Smooth muscle cell (in vitro differentiated cells): ENCODE results near the gene HS3ST3B1. TPM values are rescaled to one million over a fixed set of nuclear protein-coding genes. Genes with fewer than 3 reads are reported as not detected.

ENCODE experiments used
- DNase-seq: peaks from one replicate; lab custom pipeline; 2025; ENCODE audit not compliant: unreplicated experiment; lab: John Stamatoyannopoulos, UW
- H2AFZ ChIP-seq: fragments of 200-600 bp; sonication (generic); 2 replicates; pipeline ENCODE4 v1.6.0; 2016; ENCODE audit warnings: antibody characterized with exemption, low read depth, mild to moderate bottlenecking
- H3F3A ChIP-seq: fragments of 200-600 bp; sonication (generic); 2 replicates; pipeline ENCODE4 v1.6.0; 2017; ENCODE audit warnings: antibody characterized with exemption, low read depth
- H3K27ac ChIP-seq: fragments of 200-600 bp; sonication (generic); 2 replicates; pipeline ENCODE4 v1.5.1; 2016; ENCODE audit warnings: low read depth, mild to moderate bottlenecking
- H3K27me3 ChIP-seq: fragments of 200-600 bp; sonication (generic); 2 replicates; pipeline ENCODE4 v1.6.1; 2016; ENCODE audit warnings: low read depth, mild to moderate bottlenecking
- H3K36me3 ChIP-seq: fragments of 200-600 bp; sonication (generic); 2 replicates; pipeline ENCODE4 v1.5.1; 2016; ENCODE audit warnings: low read depth
- H3K4me1 ChIP-seq: fragments of 200-600 bp; sonication (generic); 2 replicates; pipeline ENCODE4 v1.5.1; 2016; ENCODE audit warnings: low read depth
- H3K4me2 ChIP-seq: fragments of 200-600 bp; sonication (generic); 2 replicates; pipeline ENCODE4 v1.6.0; 2016; ENCODE audit warnings: mild to moderate bottlenecking
- H3K4me3 ChIP-seq: fragments of 200-600 bp; sonication (generic); 2 replicates; pipeline ENCODE4 v1.5.1; 2016; ENCODE audit warnings: mild to moderate bottlenecking
- H3K79me2 ChIP-seq: fragments of 200-600 bp; sonication (generic); 2 replicates; pipeline ENCODE4 v1.6.0; 2016; ENCODE audit warnings: low read depth, mild to moderate bottlenecking
- H3K9ac ChIP-seq: fragments of 200-600 bp; sonication (generic); 2 replicates; pipeline ENCODE4 v1.6.0; 2016; ENCODE audit warnings: low read depth
- H3K9me3 ChIP-seq: fragments of 200-600 bp; sonication (generic); replicated peaks from 2 replicates; pipeline ENCODE4 v1.5.1; 2016; ENCODE audit warnings: low read depth
- H4K20me1 ChIP-seq: fragments of 200-600 bp; sonication (generic); 2 replicates; pipeline ENCODE4 v1.6.0; 2016; ENCODE audit warnings: low read depth
- CTCF ChIP-seq: fragments of 200-600 bp; sonication (generic); IDR thresholded peaks from 2 replicates; pipeline ENCODE4 v1.5.1; 2017; ENCODE audit warnings: borderline replicate concordance, mild to moderate bottlenecking, antibody characterized with exemption; ENCODE audit not compliant: insufficient read depth, poor library complexity, severe bottlenecking
- WGBS: methylation state at CpG from one replicate; pipeline ENCODE4 v1.1.7; 2016; ENCODE audit warnings: low lambda C conversion rate; 5-methylcytosine and 5-hydroxymethylcytosine counted together
- polyA plus RNA-seq: library from polyadenylated mRNA; unstranded; fragments of >200 nt; fragmentation: Nextera tagmentation; extraction: Ambion mirVana; gene quantifications from 2 replicates; pipeline ENCODE4 v1.2.1, GENCODE V29; 2016
- total RNA-seq: library from RNA; depleted of rRNA; stranded (reverse); fragments of >200 nt; gene quantifications from 2 replicates; pipeline ENCODE4 v1.2.3, GENCODE V29; 2014

The HS3ST3B1 gene
- total and polyA plus RNA-seq, 2 experiments from 2014 or later: 11.3 to 17.3 TPM

DNA sequence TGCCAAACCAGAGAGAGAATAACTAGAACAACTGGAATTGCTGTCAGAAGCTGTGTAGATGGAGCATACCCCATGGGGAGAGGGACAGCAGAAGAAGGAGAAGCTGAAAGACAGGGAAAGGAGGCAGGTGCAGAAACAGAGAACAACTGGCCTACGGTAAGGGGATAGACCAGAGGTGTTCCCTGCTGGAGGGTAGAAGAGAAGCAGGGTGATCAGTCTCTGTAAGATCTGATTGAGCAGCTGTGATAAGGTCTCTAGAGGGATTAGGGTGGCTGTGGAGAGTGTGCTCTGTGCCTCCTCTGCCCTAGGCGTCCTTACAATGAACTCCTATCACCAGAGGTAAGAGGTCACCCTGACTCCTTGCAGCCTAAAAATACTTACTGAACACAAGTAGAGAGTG lies 30.4 kb upstream of the HS3ST3B1 start:
- no peak overlapping the region for H3K4me3 ChIP-seq
- H3K4me2 ChIP-seq: no peak overlapping the region
- 87% methylated on average over 2 of the region's 2 CpGs for WGBS
- H3F3A ChIP-seq: no peaks in the 10 kb centered on the region
- H3K9ac ChIP-seq: no peak overlapping the region
- H4K20me1 ChIP-seq: no peaks in the 10 kb centered on the region
- H3K36me3 ChIP-seq: no peaks in the 10 kb centered on the region
- H3K9me3 ChIP-seq: no peaks in the 10 kb centered on the region
- H3K79me2 ChIP-seq: no peaks in the 10 kb centered on the region
- no peak for DNase-seq
- H2AFZ ChIP-seq: no peak overlapping the region
- H3K27me3 ChIP-seq: peaks cover 4% of the 10 kb centered on the region
- H3K4me1 ChIP-seq: no peaks in the 10 kb centered on the region
- TF ChIP-seq CTCF: no peak
- no peak overlapping the region for H3K27ac ChIP-seq

DNA sequence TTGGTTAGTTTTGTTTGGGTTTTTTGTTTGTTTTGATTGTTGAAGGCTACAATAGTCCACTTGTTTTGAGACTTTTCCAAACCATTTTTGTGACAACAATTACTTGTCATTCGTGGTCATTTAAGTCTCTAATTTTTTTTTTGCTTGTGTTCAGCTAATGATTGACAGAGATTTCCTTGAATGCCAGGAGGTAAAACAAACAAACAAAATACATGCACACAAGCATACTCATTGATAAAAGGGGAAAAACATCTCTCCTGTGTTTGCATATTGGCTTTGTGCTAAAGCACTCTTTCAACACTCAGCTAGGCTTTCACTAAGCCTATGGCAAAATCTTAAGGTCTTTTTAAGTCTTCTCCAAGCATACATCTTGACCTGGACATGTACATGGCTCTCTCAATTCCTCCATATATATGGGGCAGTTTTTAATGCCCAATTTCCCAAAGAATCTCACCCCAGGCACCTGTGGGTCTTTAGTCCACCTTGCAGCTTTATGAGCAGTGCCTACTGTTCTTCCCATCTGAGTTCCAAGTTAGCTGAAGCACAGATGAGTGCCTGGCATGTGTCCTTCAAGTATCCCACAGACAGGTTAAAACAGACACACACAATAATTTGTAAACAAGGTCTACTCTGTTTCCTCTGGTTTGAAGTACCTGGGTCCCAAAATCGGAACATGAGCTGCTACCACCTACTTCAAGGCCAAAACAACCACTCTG lies 24.2 kb upstream of the HS3ST3B1 start:
- no peak overlapping the region for H3K27ac ChIP-seq
- H3K9me3 ChIP-seq: no peaks in the 10 kb centered on the region
- H3K4me1 ChIP-seq: no peaks in the 10 kb centered on the region
- WGBS: 83% methylated on average over 2 of the region's 2 CpGs
- no peak overlapping the region for H2AFZ ChIP-seq
- no peak overlapping the region for H3K4me3 ChIP-seq
- no peaks in the 10 kb centered on the region for H3K79me2 ChIP-seq
- H3F3A ChIP-seq: no peaks in the 10 kb centered on the region
- H3K36me3 ChIP-seq: no peaks in the 10 kb centered on the region
- DNase-seq: no peak
- H3K4me2 ChIP-seq: no peak overlapping the region
- H3K27me3 ChIP-seq: no peaks in the 10 kb centered on the region
- H3K9ac ChIP-seq: no peak overlapping the region
- H4K20me1 ChIP-seq: no peaks in the 10 kb centered on the region
- no peak for TF ChIP-seq CTCF

- no peaks in the 10 kb centered on the region for H3K4me1 ChIP-seq
- no peaks in the 10 kb centered on the region for H3K9me3 ChIP-seq
- TF ChIP-seq CTCF: no peak
- H3K79me2 ChIP-seq: no peaks in the 10 kb centered on the region
- no peak overlapping the region for H3K4me2 ChIP-seq
- DNase-seq: no peak
- no peaks in the 10 kb centered on the region for H3K36me3 ChIP-seq
- H4K20me1 ChIP-seq: no peaks in the 10 kb centered on the region
- 67% methylated on average over 3 of the region's 3 CpGs for WGBS
- no peak overlapping the region for H3K4me3 ChIP-seq
- H2AFZ ChIP-seq: no peak overlapping the region
- H3F3A ChIP-seq: no peaks in the 10 kb centered on the region
- H3K27me3 ChIP-seq: peaks cover 10% of the 10 kb centered on the region
- no peak overlapping the region for H3K27ac ChIP-seq
- no peak overlapping the region for H3K9ac ChIP-seq
Observed at GRCh38 chr17:14281530-14281929, 19.4 kb upstream of the HS3ST3B1 start.

GRCh38 chr17:14282726-14283125 lies 18.2 kb upstream of the HS3ST3B1 start:
- Histone ChIP-seq H2AFZ (no peak overlapping the region), H3K36me3 (no peaks in the 10 kb centered on the region), H3K4me3 (no peak overlapping the region), H4K20me1 (no peaks in the 10 kb centered on the region), H3K4me1 (no peaks in the 10 kb centered on the region), H3K27ac (no peak overlapping the region), H3K4me2 (no peak overlapping the region), H3K9ac (no peak overlapping the region), H3K27me3 (peaks cover 10% of the 10 kb centered on the region), H3K79me2 (no peaks in the 10 kb centered on the region), H3F3A (no peaks in the 10 kb centered on the region), H3K9me3 (no peaks in the 10 kb centered on the region)
- TF ChIP-seq CTCF: no peak
- 83% methylated on average over 2 of the region's 2 CpGs for WGBS
- DNase-seq: no peak
